MCF 10A (cell line): ENCODE results near the gene ACP5. TPM values are rescaled to one million over a fixed set of nuclear protein-coding genes. Genes with fewer than 3 reads are reported as not detected.

Experiments
- BruUV-seq: library from RNA; stranded (reverse); fragments of 400-500 nt; replicated peaks from 2 replicates; lab custom pipeline; 2021; lab: Mats Ljungman, UMichigan
- CTCF ChIA-PET: fragments of 300-600 bp; sonication (Branson Sonifier 250); formaldehyde crosslinking; extraction: SDS; loops from one replicate; lab custom pipeline; 2021; ENCODE audit warnings: antibody characterized with exemption, inconsistent platforms; lab: Yijun Ruan, JAX
- POLR2A ChIA-PET: fragments of 300-600, 350-650 bp; sonication (Branson Sonifier 250); formaldehyde crosslinking; extraction: SDS; loops from one replicate; lab custom pipeline; 2020; ENCODE audit warnings: antibody characterized with exemption, inconsistent platforms; lab: Yijun Ruan, JAX
- DNase-seq: peaks from one replicate; pipeline ENCODE4 v3.0.0-alpha.2; 2018; ENCODE audit not compliant: unreplicated experiment
- H3K27ac Mint-ChIP-seq: one replicate; pipeline ENCODE4 v1.8.0; 2022; ENCODE audit warnings: mild to moderate bottlenecking, low read depth, mixed read lengths; ENCODE audit not compliant: unreplicated experiment
- H3K27me3 Mint-ChIP-seq: one replicate; pipeline ENCODE4 v1.8.0; 2022; ENCODE audit warnings: mixed read lengths; ENCODE audit not compliant: insufficient read depth, unreplicated experiment
- H3K36me3 Mint-ChIP-seq: one replicate; pipeline ENCODE4 v1.8.0; 2022; ENCODE audit warnings: mild to moderate bottlenecking, moderate library complexity, mixed read lengths; ENCODE audit not compliant: insufficient read depth, unreplicated experiment
- H3K4me1 Mint-ChIP-seq: one replicate; pipeline ENCODE4 v1.8.0; 2022; ENCODE audit warnings: mixed read lengths; ENCODE audit not compliant: insufficient read depth, unreplicated experiment
- H3K4me3 Mint-ChIP-seq: one replicate; pipeline ENCODE4 v1.8.0; 2022; ENCODE audit warnings: mild to moderate bottlenecking, moderate library complexity, mixed read lengths; ENCODE audit not compliant: unreplicated experiment
- H3K9me3 Mint-ChIP-seq: one replicate; pipeline ENCODE4 v1.8.0; 2022; ENCODE audit warnings: mixed read lengths; ENCODE audit not compliant: unreplicated experiment
- CTCF ChIP-seq: fragments of 200-600 bp; IDR thresholded peaks from one replicate; pipeline ENCODE4 v1.8.0; 2022; ENCODE audit warnings: antibody characterized with exemption, mild to moderate bottlenecking; ENCODE audit not compliant: unreplicated experiment
- intact Hi-C: fragments of 100-400 bp; cut with micrococcal nuclease; formaldehyde crosslinking; loops from 2 replicates; pipeline ENCODE4 v1.14.1; 2022
- total RNA-seq: library from RNA; stranded (reverse); gene quantifications from 2 replicates; pipeline ENCODE4 v1.2.3, GENCODE V29; 2022

Gene ACP5
- total RNA-seq, 1 experiment from 2014 or later: not detected

GRCh38 chr19:11541238-11541637 is 36.2 kb downstream of the ACP5 start:
- ChIA-PET CTCF (interaction anchor here (0.6 to 0.9 kb wide), 2 partner anchors 136 to 257 kb away, joined by 3 read pairs; partner anchors contain the start of gene ZNF491), POLR2A (no interaction called here)
- BruUV-seq: no TSS peak
- peaks cover 11% of the 10 kb centered on the region for H3K27me3 Mint-ChIP-seq
- no peak overlapping the region for H3K4me3 Mint-ChIP-seq
- DNase-seq: no peak
- no peak overlapping the region for H3K27ac Mint-ChIP-seq
- no peaks in the 10 kb centered on the region for H3K9me3 Mint-ChIP-seq
- TF ChIP-seq CTCF: no peak
- intact Hi-C loops: no loop called here
- H3K4me1 Mint-ChIP-seq: peaks cover 9% of the 10 kb centered on the region
- no peaks in the 10 kb centered on the region for H3K36me3 Mint-ChIP-seq

GRCh38 chr19:11540645-11541044 is 36.8 kb downstream of the ACP5 start:
- intact Hi-C loops: no loop called here
- Mint-ChIP-seq H3K9me3 (no peaks in the 10 kb centered on the region), H3K27me3 (peaks cover 11% of the 10 kb centered on the region), H3K27ac (no peak overlapping the region), H3K36me3 (no peaks in the 10 kb centered on the region), H3K4me3 (no peak overlapping the region), H3K4me1 (peaks cover 5% of the 10 kb centered on the region)
- BruUV-seq: no TSS peak
- ChIA-PET CTCF (interaction anchor here (0.6 kb wide), 1 partner anchor 257 kb away, joined by 3 read pairs; the partner anchor contains the start of gene ZNF491), POLR2A (no interaction called here)
- TF ChIP-seq CTCF: no peak
- DNase-seq: no peak

- TF ChIP-seq CTCF: no peak
- H3K36me3 Mint-ChIP-seq: no peaks in the 10 kb centered on the region
- H3K27ac Mint-ChIP-seq: no peak overlapping the region
- DNase-seq: no peak
- CTCF ChIA-PET: interaction anchor here (0.6 kb wide), 1 partner anchor 77 kb away, joined by 3 read pairs; no protein-coding TSS in a partner anchor
- no peaks in the 10 kb centered on the region for H3K9me3 Mint-ChIP-seq
- POLR2A ChIA-PET: no interaction called here
- H3K4me3 Mint-ChIP-seq: no peak overlapping the region
- peaks cover 3% of the 10 kb centered on the region for H3K4me1 Mint-ChIP-seq
- intact Hi-C loops: loop anchor here (10.0 kb wide), 1 partner anchor 45 kb away; no protein-coding TSS in a partner anchor
- H3K27me3 Mint-ChIP-seq: peaks cover 2% of the 10 kb centered on the region
- BruUV-seq: no TSS peak
These were observed 37.7 kb downstream of the ACP5 start for GRCh38 chr19:11539495-11540365.
